MM.1S (cell line): Measurements from ENCODE around the gene XRCC6.

Experiments
- EZH2 ChIP-seq: fragments of 300-600 bp; sonication (generic); optimal IDR thresholded peaks from 2 replicates; pipeline ENCODE3; 2017; ENCODE audit warnings: low read depth, mild to moderate bottlenecking, antibody characterized with exemption, low read length, mixed read lengths
- TF ChIP-seq, protein P1 (sequence below): fragments of 300-600 bp; sonication (generic); IDR thresholded peaks from 2 replicates; pipeline ENCODE4 v1.5.1; 2016; ENCODE audit warnings: antibody characterized with exemption, low read length, mixed read lengths

DNA sequence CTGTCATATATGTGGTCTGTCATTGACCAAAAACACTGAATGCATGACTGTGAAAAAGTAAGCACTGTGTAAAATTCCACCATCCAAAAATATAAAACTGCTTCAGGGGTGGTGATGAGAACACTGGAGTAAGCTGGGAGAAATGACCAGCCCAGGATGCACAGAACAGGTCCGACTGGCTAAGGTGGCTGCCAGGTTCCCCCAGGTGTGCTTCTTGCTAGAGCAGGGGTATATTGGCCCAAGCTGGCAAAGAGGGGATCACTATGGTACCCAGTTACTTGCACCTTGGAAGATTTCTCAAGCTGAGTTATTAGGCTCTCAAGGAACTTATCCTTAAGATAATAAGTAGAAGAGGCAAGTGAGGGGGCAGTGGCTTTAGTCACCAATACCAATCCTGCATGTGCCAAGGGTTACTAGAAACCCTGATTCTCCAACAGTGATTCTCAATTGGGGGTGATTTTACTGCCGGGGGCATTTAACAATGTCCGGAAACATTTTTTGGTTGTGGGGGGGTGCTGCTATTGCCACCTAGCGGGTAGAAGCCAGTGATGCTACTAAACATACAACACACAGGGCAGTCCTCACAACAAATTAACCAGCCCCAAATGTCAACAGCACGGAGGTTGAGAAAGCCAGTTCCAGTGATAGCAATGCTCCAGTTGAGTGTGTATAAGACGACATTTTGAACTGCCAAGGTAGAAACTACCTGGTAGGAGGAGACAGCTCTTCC, 51.9 kb downstream of the XRCC6 start:
- TF ChIP-seq, protein P1, sequence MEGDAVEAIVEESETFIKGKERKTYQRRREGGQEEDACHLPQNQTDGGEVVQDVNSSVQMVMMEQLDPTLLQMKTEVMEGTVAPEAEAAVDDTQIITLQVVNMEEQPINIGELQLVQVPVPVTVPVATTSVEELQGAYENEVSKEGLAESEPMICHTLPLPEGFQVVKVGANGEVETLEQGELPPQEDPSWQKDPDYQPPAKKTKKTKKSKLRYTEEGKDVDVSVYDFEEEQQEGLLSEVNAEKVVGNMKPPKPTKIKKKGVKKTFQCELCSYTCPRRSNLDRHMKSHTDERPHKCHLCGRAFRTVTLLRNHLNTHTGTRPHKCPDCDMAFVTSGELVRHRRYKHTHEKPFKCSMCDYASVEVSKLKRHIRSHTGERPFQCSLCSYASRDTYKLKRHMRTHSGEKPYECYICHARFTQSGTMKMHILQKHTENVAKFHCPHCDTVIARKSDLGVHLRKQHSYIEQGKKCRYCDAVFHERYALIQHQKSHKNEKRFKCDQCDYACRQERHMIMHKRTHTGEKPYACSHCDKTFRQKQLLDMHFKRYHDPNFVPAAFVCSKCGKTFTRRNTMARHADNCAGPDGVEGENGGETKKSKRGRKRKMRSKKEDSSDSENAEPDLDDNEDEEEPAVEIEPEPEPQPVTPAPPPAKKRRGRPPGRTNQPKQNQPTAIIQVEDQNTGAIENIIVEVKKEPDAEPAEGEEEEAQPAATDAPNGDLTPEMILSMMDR: peak; percentile 23; the same call in 1 of the 2 replicates
- no peak for TF ChIP-seq EZH2
